HG03175 (cell line): ENCODE data around the gene CHEK2.
"Not testable (repeated sequence)": the region's sequence is repeated elsewhere in the genome, so short reads cannot be mapped to it uniquely, and the experiment has no call there.

Experiments used
- ATAC-seq: cut with Tn5 transposase; IDR thresholded peaks from one replicate; pipeline ENCODE4 v1.9.1; 2021; ENCODE audit warnings: mild to moderate bottlenecking, moderate library complexity; ENCODE audit not compliant: unreplicated experiment

The CHEK2 gene

GRCh38 chr22:28741785-28742561, at the start of gene CHEK2, which contains the start of gene HSCB:
Gene CHEK2 (minus strand): TSS chr22:28741820. CDS start chr22:28734721, 7,099 bp downstream.
Gene HSCB (plus strand): TSS chr22:28742039. CDS start chr22:28742096, 57 bp downstream.
- ATAC-seq: peak; percentile 94

- no peak for ATAC-seq
Measured at GRCh38 chr22:28791124-28791523, 49.5 kb upstream of the CHEK2 start.

DNA sequence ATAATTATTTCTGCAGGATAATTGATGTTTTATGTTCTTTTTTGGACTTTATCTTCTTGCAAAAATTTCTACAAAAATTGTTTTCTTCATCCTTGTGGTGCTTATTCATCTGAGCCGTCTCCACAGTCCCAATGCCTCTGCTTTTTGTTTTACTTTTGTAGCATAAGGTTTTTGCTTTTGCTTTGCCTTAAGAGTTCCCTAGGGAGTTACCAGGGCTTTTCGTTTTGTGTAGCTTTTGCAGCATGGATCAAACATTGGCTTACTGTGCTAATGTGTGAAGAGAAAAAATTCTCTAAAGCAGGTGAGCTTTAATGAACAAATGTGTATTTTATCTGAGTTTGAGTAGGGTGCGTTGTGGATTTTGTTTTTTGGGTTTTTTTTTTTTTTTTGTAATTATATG, 47.0 kb upstream of the CHEK2 start:
- ATAC-seq: no peak

- ATAC-seq: no peak
Measured at GRCh38 chr22:28783786-28784671, 42.4 kb upstream of the CHEK2 start.

GRCh38 chr22:28780296-28780695, 38.7 kb upstream of the CHEK2 start:
- ATAC-seq: no peak

- ATAC-seq: no peak
Measured at GRCh38 chr22:28779833-28780232, 38.2 kb upstream of the CHEK2 start.

- no peak for ATAC-seq
Measured at GRCh38 chr22:28774378-28774777, 32.8 kb upstream of the CHEK2 start.

- peak; percentile 19 for ATAC-seq
Measured at GRCh38 chr22:28773461-28773867, 31.8 kb upstream of the CHEK2 start.

DNA sequence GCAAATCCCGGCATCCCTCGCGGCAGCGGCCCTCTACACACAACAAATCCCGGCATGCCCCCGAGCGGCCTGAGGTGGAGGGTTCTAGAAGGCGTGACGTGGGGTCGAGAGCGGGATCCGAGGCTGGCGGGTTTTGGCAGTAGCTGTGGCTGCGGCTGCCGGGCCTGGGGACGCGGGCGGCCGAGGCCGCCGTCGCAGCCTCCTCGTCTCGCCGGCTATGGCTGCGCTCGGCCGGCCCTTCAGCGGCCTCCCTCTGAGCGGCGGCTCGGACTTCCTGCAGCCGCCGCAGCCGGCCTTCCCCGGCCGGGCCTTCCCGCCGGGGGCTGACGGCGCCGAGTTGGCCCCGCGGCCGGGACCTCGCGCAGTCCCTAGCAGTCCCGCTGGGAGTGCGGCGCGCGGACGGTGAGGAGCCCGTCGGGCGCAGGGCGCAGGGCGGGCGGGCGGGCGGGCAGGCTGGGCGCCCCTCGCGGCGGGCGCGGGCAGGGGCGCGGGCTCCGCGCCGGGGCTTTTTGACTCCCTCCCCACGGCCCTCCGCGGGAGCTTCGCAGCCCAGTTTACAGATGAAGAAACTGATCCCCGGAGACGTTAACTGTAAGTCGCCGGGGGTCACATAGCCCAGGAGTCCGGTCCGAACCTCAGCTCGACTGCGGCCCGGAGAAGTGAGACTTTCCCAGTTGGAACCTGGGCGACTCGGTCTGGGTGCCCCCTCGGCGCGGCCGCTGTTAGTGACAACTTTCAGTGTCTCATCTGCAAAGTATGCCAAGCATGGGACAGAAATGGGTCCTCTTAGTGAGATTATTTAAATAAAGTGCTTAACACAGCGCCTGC, 31.2 kb upstream of the CHEK2 start, which contains the start of gene CCDC117:
Gene CCDC117, plus strand, starts transcription at position 63 of the 828 bp plus-strand sequence. Its CDS starts 155 bp downstream, at position 218.
- ATAC-seq: peak; percentile 87

DNA sequence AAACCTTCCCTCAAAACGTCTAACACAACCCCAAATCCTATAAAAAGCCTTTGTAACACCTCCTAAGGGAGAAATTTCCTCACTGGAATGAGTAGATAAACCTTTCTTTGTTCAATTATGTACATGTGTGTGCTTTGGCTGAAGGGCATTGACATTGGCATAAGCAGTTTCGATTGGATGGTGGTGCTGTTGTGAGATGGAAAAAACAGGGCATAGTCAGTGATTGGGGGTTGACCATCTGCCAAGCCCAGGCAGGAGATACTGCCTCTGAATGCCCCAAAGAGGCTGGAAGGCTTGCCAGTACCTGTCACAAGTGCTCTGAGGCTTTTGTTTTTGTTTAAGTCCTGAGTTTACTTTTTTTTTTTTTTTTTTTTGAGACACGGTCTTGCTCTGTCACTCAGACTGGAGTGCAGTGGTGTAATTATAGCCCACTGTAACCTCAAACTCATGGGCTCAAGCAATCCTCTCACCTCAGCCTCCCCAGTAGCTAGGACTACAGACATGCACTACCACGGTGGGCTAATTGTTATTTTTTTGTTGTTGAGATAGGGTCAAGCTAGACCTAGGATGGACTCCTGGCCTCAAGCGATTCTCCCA, 29.7 kb upstream of the CHEK2 start:
- no peak for ATAC-seq

DNA sequence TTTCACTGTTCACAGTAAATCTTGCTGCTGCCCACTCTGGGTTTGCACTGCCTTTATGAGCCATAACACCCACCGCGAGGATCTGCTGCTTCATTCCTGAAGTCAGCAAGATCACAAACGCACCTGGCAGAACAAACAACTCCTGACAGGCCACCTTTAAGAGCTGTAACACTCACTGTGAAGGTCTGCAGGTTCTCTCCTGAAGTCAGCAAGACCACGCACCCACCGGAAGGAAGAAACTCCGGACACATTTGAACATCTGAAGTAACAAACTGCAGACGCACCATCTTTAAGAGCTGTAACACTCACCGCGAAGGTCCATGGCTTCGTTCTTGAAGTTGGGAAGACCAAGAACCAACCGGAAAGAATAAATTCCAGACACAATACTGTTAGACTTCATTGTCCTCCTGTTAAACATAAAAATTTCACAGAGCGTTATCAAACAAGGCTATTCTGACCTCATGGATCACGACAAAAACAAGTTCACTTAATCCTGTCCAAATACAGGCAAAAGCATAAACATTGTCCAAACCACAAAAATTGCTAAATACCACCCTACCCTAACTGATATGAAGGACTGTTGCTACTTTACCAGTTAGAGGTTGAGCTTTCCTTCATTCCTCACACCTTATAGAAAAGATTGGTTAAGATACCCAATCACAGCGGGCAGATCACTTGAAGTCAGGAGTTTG, 27.9 kb upstream of the CHEK2 start:
- ATAC-seq: no peak

DNA sequence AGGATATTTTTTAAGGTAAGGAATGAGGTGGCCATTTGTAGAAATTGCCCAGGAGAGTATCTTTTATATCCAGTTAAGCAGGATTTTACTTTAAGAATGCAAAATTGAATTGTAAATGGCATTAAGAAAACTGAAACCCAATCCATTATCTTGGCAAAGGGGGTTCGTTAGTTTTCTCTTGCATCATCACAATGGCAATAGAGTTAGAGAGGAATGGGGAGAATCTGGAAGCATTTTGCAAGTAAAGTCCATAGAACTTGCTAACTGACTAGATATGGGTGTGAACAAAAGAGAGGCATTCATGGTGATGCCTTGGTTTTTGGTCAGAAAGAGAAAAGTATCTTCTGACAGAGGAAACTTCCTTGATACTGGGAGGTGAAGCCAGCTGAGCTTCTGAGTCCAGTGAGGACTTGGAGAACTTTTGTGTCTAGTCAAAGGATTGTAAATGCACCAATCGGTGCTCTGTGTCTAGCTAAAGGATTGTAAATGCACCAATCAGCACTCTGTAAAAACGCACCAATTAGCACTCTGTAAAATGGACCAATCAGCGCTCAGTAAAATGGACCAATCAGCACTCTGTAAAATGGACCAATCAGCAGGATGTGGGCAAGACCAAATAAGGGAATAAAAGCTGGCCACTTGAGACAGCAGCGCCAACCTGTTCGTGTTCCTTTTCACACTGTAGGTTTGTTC, 27.2 kb upstream of the CHEK2 start:
- no peak for ATAC-seq

GRCh38 chr22:28766628-28767027, 25.0 kb upstream of the CHEK2 start:
- no peak for ATAC-seq

- ATAC-seq: not testable (repeated sequence)
Measured at GRCh38 chr22:28762000-28762399, 20.4 kb upstream of the CHEK2 start.

GRCh38 chr22:28761449-28761755, 19.8 kb upstream of the CHEK2 start:
- ATAC-seq: no peak

DNA sequence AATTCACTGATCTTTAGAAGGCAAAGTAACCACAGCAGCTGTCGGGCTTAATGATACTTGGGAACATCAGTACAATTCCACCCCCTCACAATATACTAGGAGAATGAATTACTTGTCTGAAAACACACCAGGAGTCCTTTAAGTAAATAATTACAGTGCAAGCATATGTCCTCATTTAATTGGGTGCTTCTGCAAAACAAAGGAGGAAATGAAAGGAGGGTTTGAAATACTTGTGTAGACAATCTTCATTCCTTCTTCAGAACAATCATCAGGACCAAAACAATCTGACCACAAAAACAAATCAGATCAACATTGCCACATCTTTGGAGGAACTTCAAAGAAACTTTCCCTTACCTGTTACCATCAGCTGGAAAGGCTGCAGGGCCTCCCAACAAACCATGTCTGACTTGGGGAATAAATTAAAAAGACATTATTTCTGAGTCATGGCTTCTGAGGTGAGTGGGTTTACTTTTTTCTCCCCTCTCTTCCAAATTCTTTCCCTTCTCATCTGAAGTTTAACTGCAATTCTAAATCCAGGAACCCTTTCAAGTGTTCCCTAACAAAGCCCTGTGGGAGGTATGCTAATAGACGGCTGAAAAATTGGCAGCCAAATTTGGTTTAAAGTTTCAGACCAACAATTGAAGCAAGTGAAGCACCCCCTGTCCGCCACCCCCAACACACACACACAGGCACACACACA, 18.4 kb upstream of the CHEK2 start:
- no peak for ATAC-seq

DNA sequence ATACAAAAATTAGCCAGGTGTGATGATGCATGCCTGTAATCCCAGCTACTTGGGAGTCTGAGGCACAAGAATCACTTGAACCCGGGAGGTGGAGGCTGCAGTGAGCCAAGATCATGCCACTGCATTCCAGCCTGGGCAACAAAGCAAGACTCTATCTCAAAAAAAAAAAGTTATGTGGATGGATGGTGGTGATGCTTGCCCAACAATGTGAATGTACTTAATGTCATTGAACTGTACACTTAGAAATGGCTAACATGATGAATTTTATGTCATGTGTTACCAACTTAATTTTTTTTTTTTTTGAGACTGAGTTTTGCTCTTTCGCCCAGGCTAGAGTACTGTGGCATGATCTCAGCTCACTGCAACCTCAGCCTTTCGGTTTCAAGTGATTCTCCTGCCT, 12.9 kb upstream of the CHEK2 start:
- not testable (repeated sequence) for ATAC-seq

GRCh38 chr22:28750471-28750881, 8.9 kb upstream of the CHEK2 start:
- ATAC-seq: no peak

- ATAC-seq: no peak
Measured at GRCh38 chr22:28743852-28744251, 2.2 kb upstream of the CHEK2 start.
